T-helper 2 cell (primary cell): ENCODE data around the gene ATP2A1.
A peak's percentile ranks its signal among the peaks of the same experiment; 100 is the strongest.
"Not testable (repeated sequence)": the region's sequence is repeated elsewhere in the genome, so short reads cannot be mapped to it uniquely, and the experiment has no call there.

ENCODE experiments used
- DNase-seq, 5 experiments: peaks; one replicate each; pipeline versions ENCODE4 v3.0.0 to v3.0.0-alpha.2; 2012 to 2022

The ATP2A1 gene

DNA sequence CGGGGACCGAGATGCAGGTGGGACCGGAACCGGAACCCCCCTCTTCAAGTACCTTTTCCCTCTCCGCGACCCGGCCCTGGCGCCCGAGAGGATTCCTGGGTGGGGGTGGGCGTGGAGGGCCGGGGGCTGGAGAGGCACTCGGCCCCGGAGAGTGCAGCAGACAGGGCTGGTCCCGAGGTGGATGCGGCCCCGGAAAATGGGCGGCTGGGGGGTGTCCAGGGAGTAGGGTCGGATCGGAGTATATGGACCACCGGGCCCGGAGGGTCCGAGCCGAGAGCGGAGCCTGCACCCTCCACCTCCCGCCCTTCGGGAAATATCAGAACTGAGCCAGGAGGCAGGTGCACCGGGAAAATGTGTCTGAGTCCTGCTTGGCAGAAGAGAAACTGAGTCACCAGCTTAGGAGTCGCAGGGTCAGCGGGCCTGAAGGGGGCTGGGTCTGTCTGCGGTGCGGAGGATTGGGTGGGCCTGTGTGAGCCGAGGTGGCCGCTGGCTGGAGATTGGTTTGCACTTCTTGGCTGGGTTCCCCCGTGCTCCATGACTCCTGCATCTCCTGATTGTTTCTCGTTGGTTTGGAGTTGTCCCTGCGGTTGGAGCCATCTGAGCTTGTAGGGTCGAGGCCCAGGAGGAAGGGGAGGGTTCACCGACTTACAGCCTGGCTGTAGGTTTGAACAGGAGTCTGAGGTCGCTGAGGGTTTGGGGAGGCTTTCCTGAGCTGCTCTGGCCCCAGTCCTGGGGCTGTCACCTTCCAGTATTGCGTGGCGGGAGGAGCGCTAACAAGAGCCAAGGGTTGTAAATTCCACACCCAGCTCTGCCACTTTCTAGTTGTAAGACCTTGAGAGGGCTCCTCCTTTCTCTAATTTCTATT is 14.1 kb upstream of the ATP2A1 start:
- peak in 2 of 5 experiments; percentile 20 to 30 for DNase-seq

DNA sequence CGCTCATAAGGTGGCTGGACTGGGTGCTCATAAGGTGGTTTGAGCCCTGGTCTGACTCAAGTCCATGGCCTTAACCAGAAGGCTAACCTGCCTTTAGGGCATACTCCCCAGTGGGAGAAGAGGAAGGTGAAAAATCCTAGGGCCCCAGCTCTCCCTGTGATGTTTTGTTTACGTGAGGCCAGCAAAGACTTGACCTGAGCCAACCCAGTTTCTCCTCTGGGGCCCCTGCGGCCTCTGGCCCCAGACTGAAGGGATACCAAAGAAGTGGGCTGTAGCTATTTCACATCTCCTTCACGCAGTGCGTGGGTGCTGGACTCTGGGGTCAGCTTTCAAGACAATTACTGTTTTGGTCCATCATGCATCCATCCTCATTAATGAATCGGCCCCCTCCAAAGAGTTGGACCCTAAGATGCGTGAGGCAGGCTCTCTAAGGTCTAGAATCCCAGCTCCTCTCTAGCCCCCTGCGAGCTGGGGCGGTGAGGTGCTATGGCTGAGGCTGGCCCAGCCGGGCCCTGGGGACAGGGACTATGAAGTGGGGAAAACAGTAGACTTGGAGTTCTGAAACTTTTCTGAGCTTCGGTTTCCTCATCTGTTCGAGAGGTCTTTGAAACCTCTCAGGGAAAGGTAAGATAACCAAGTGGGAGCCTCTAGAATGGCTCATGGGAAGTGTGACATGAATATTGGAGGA is 13.1 kb upstream of the ATP2A1 start:
- DNase-seq: no peak

DNA sequence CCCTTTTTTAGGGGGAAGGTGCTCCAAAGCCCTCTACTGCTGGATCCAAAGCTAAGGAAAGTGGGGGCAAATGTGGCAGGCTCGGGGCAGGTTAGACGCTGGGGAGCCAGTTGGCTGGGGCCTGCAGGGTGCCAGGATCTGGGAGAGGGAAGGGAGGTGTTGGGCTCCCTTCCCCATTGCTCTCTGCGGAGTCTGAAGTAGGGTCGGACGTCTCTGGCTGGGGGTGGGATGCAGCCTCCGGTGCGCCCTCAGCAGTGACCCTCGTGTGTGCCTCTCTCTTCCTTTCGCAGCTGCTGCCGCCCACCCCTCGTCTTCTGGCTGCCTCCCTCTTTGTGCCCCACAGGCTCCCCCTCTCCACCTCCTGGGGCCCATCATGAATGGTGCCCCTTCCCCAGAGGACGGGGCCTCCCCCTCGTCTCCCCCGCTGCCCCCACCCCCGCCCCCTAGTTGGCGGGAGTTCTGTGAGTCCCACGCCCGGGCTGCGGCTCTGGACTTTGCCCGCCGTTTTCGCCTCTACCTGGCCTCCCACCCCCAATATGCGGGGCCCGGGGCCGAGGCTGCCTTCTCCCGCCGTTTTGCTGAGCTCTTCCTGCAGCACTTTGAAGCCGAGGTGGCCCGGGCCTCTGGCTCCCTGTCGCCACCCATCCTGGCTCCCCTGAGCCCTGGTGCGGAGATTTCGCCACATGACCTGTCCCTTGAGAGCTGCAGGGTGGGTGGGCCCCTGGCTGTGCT is 12.4 kb upstream of the ATP2A1 start:
- no peak for DNase-seq

DNA sequence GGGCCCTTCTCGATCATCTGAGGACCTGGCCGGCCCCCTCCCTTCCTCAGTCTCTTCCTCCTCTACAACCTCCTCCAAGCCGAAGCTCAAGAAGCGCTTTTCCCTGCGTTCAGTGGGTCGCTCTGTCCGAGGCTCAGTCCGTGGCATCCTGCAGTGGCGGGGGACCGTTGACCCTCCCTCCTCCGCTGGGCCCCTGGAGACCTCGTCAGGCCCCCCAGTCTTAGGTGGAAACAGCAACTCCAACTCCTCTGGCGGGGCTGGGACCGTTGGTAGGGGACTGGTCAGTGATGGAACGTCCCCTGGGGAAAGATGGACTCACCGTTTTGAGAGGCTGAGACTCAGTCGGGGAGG is 11.9 kb upstream of the ATP2A1 start:
- DNase-seq: no peak

DNA sequence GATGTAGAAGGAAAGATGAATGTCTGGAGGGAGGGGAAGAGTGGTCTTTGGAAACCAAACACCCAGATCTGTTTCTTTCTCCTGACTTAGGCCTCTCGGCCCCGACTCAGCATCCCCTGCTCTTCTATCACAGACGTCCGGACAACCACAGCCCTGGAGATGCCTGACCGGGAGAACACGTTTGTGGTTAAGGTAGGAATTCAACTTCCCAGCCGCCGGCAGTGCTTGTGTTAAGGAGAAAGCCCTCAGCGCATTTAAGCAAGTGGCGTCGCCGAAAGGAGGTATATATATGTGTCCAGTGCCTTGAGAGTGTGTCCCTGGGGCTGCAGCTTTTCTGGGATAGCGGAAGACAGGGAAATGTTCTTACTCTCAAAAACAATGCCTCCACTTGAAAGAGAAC is 11.0 kb upstream of the ATP2A1 start:
- no peak for DNase-seq

DNA sequence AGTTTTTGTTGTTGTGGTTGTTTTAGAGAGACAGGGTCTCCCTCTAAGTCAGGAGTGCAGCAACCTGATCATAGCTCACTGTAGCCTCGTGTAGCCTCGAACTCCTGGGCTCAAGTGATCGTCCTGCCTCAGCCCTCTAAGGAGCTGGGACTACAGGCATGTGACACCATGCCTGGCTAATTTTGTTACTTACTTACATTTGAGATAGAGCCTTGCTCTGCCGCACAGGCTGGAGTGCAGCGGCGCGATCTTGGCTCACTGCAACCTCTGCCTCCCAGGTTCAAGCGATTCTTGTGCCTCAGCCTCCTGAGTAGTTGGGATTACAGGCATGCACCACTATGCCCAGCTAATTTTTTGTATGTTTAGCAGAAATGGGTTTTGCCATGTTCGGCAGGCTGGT is 10.6 kb upstream of the ATP2A1 start:
- DNase-seq: not testable (repeated sequence)

DNA sequence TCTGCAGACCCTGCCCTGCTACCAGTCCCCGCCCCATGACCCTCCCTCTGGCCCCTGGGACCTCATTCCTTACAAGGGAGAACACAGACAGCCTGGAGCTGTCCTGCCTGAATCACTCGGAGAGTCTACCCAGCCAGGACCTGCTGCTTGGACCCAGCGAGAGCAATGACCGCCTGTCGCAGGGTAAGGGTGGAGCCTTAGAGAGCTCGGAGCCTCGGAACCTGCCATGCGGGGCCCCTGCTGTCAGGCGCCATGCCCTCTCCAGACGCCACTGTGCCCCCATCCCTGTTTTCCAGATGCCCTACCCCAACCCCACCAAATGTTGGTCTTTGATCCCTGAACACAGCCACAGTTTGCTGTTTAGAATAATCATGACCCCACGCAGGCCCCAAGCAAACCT is 9.1 kb upstream of the ATP2A1 start:
- DNase-seq: no peak

DNA sequence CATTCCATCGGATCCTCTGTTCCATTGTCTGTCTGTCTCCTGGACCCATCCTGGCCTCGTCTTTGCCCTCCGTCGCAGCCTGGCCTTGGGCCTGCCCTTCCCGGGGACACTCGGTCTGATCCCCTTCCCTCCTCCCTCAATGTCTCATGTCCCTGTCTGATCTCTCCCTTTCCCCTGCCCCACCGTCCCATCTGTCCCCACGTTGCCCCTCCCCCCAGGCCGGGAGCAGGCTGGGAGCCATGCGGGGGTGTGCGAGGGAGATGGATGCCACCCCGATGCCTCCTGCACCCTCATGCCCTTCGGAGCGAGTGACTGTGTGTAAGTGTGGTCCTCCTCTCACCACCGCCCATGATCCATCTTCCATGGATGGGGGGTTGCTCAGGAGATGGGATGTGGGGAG is 5.3 kb upstream of the ATP2A1 start:
- DNase-seq: no peak

DNA sequence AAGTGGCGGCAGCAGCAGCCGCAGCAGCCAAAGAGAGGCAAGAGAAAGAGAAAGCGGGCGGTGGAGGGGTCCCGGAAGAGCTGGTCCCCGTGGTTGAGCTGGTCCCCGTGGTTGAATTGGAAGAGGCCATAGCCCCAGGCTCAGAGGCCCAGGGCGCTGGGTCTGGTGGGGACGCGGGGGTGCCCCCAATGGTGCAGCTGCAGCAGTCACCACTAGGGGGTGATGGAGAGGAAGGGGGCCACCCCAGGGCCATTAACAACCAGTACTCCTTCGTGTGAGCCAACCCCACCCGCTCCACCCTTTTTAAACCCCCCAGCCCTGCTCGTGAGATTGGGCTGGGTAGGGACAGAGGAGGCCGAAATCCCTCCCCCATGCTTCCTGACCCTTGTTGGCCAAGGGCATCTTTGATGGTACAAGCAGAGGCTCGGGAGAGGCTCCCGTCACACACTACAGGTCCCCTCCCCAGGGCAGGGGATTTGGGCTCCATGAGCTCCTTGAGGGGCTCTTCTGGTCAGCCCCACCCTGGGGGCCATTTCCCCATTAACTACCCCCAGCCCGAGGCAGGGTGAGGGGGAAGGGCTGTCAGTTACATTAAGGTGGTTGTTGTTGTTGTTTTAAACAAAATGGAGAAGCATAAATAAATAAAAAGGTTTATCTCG is 4.6 kb upstream of the ATP2A1 start:
- peak; percentile 30 to 54 (median 47) for DNase-seq

DNA sequence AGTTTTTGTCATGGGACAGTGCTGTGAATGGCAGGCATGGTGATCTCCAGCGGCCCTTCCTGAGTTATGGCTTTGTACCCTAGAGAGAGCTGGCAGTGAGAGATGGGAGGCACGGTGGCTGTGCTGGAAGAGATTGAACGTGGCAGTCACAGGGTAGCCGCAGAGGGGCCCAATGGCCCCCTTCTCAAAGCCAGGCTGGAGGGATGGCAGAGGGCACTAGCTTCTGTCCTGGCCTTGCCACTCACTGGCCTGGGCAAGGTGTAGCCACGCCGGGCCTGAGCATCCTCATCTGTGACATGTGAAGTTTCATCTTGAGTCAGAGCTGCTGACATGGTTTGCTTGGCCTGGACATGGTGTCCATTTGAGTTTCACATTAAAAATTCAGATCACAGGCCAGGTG is 3.9 kb upstream of the ATP2A1 start:
- no peak for DNase-seq

DNA sequence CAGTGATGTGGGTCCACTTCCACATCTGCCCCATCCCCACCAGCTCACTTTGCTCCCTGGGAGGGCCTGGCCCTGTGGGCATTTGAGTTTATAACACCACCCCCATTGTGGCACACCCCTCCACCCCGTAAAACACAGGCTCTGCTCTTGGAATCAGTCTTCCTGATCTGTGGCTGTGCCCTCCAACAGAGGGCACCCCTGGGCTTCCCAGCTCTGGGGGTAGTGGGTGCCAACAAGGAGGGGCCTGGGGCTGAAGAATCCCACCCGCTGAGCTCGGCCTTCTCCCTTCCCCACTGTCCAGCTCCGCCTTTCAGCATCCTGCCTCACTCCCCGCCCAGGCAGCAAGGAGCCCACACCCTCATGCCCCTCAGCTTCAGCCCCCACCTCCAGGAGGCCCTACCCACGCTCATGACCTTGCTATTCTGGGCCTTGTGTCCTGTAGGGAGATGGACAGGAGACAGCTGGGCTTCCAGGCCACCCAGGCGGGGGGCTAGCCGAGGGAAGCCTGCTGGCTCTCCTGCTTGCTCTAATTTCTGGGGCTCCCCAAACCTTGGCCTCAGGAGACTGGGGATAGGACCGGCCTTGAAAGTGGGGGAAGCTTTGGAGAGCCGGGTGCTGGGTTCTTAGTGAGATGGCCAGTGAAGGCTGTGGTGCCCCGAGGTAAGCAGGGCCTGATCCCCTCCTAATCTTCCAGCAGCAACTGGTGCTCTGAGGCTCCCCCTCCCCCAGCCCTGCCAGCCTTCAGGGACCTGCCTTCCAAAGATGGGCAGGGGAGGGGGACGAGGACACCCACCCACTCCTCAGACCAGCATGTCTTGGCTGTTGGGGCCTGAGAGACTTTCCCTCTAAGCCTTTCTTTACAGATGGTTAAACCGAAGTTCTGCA is 2.9 kb upstream of the ATP2A1 start:
- DNase-seq: no peak

DNA sequence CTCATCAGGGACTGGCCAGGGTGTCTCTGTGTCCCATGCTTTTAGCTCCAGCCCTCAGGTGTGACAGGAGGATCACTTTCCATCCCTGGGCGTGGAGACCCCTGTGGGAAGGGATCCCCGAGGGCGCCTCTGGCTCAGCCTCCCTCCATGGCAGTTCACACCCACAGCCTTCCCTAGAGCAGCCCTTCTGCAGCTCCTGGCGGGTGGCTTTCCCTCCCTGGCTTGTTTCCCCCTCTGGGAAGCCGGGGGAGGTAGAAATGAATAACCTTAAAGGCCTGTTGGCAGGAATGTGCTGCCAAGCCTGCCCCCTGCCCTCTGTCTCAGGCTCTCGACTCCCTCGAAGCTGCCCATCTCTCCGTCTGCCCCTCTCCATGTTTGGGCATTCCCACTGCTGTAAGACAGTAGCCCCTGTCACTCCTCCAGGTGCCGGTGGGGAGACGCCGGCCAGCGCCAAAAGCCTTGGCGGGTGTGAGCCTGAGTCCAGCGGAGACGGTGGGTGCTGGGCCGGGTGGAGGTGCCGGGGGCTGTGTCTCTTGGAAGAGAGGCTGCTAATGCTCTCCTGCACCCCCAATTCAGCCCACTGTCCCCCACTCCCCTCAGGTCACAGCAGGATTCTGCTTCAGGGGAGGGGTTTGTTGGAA is 2.1 kb upstream of the ATP2A1 start:
- DNase-seq: no peak

DNA sequence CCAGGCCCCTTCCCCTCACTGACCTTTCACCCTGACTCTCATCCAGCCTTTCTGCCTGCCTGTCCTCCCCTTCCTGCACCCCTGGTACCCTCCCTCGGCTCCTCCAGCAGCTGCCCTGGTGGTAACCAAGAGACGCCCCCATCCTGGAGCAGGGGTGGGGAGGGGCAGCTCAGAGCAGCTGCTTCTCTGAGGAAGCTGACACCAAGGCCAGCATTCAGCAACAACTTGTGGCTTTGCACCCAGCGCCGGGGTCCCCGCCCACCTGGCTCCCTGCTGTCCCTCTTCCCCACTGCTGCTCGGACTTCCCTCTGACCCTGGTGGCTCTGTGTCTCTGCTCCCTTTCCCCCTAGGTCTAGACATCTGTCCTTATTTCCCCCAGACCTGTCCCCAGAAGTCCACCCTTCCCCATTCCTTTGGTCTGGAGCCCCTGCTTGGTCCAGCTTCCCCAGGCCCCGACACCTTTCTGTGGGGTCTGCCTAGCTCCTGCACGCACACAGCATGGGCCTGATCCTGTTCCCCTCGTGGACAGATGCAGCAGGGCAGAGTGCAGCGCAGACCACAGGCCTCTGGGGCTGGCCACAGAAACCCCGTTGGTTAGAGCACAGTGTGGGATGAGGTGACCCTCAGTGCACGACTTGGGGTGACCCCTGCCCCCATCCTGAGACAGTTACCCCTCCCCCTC is 1.2 kb upstream of the ATP2A1 start:
- DNase-seq: peak in 1 of 5 experiments; percentile 28

DNA sequence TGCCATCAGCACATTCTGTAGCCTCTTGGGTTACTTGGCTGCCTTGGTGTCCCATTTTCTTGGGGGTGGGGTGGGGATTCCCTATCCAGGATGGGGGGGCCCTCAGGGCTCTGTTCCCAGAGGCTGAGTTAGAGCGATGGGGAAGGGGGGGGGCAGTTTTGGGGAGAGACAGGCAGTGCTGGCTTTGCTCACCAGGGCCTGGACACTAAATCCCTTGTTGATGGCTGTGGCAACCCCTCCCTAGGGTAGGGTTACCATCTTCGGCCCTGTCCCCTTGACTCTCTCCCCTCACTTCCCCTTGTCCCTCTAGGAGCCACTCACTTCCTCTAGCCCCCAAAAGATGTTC is 660 bp upstream of the ATP2A1 start:
- no peak for DNase-seq

DNA sequence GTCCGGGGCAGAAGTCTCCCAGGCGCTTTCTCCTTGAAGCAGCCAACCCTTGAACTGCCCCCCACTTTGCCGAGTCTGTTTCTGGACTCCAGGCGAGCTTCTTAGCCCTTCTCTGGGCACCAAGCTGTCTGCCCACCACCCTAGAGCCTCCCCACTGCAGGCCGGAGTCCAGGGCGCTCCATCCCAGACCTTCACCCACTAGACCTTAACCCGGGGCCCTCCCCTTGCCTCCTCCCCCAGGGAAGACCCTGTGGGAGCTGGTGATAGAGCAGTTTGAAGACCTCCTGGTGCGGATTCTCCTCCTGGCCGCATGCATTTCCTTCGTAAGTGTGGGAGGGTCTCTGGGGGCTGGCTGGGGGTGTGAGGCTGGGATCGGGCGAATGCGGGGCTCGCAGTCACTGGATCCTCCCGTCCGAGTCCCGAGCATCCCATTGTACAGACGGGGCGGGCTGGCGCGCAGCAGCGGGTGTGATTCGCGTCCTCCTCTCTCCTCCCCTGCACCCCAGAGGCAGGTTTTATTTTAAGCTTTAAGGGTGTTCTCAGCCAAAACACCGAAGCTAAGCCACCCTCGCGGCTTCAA is 1.1 kb downstream of the ATP2A1 start:
- DNase-seq: no peak

DNA sequence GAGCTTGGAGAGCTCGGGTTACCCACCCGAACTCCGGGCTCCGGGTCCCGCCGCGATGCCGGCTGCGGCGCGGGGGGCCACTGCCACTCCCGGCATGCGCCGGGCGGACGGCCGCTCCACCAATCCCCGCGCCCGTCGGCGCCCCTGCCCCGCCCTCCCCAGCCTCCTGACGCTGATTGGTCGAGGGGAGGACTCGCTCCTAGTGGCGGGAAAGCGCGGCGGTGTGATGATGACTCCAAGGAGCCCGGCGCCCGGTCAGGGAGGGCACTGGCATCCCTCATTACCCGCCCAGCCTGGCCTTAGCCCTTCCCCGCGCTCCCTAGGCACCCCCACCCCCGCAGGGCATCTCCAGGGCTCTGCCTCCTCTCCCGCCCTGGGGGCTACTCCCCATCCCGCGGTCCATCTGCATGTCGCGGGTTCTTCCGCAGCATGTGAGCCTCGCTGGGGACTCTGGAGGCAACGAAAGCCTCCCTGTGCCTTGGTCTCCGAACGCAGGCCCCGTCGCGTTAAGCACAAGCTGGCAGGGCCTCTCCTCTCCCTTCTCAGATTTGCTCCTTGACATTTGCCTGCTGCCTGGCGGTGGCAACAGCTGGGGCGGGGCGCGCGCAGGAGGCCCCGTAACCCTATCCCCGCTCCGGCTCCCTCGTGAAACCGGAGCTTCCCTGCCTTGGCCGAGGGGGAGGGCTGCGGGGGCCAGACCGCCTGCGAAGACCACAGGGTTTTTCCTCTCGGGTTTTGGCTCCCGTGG is 1.7 kb downstream of the ATP2A1 start:
- peak; percentile 63 to 90 (median 85) for DNase-seq

DNA sequence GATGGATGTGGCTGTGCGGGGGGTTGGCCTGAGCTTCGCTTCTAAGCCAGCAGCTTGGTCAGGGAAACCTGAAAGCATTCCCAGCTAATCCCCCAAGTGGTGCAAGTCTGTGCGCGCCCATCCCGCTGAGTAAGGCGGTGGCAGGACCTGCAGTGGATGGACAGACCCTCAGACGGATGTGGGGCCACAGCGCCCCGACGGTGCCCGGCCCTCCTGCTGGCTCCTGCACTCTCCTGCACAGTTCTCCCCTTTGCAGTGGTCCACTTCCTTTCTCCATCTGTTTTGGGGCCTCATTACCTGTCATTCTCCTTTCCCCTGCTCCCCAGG is 2.3 kb downstream of the ATP2A1 start:
- DNase-seq: no peak

DNA sequence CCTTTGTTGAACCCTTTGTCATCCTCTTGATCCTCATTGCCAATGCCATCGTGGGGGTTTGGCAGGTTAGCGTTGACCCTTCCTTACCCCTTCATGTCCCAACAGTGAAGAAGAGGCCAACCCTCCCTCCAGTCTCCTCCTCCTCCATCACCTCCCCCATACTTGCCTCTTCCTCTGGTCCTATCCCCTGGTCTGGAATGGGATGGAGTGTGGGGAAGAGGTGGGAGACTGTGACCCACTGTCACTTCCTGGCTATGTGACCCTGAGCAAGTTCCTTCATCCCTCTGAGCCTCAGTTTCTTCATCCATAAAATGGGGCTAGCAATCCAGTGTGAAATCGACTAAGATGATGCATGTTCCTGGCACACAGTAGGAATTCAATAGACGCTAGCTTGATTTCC is 2.7 kb downstream of the ATP2A1 start:
- DNase-seq: no peak

DNA sequence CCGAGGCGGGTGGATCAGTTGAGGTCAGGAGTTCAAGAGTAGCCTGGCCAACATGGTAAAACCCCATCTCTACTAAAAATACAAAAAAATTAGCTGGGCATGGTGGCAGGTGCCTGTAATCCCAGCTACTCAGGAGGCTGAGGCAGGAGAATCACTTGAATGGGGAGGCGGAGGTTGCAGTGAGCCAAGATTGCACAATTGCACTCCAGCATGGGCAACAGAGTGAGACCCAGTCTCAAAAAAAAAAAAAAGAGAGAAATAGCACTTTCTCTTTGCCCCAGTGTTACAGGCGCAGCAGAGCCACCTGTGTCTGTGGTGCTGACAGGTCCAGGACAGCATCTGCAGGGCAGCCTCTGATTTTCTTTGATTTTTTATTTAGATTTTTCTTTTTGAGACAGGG is 3.3 kb downstream of the ATP2A1 start:
- not testable (repeated sequence) for DNase-seq

DNA sequence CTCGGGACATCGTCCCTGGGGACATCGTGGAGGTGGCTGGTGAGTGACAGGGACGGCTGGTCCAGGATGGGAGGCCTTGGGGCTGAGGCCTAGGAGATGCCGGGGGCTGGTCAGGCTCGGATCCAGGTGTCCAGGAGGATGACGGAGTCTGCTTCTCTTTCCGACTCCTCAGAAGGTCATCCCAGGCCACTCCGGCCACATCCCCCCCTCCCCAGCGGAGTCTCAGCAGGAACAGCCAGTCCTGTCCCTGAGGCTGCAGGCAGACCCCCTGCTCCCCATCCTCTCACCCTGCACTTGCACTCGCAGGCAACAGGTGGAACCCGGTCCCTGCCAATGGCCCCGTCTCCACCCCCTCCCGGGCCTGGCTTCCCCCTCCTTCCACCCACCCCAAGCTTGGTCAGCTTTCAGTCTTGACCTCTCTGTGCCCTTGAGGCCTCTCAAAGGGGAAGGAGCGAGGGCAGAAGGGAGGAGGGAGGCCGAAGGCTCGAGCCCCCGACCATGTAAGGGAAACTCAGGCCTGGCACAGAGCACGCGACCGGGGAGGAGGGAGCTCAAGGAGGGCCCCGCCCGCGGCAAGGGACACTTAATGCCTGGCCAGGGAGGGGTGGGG is 4.4 kb downstream of the ATP2A1 start:
- no peak for DNase-seq
